Measurements from ENCODE around the gene LGI2.

DNA sequence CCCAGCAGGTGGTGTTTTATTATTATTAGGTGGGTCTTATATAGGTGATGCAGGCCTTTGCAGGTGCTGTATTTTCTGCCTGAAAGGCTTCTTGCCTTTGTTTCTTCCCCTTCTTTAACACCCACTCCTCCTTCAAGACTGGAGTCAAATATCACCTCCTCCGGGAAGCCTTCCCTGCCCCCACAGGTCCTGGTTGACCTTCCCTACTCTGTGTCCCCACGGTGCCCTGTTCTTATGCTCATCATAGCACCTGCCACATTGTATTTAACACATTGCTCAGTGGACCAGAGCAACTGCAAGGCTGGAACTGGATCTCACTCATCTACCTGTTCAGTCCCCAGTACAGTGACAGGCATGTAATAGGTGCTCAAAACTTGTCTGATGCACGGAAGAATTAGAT lies 39.8 kb upstream of the LGI2 start:
- no peak for TF ChIP-seq EZH2 (IDR thresholded peaks at IDR 0.05)
- TF ChIP-seq CTCF (IDR thresholded peaks at IDR 0.05) = no peak
- no peak for TF ChIP-seq EZH2phosphoT487 (IDR thresholded peaks at IDR 0.05)
